ENCODE measurements around the gene GFRA3.

DNA sequence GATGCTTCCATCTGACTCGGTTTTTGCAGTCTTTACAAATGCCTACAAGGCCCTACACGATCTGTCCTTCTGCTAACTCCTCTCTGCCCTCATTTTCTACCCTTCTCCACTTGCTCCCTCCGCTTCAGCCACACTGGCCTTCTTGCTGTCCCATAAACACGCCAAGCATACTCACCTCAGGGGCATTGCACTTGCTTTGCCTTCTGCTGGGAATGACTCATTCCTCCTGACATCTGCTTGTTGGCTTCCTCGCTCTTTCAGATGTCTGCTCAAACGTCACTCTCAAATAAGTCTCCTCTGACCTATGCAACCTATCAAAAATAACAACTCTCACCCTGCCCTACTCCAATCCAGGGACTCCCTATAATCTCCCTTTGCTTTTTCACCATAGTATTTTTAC, 29.0 kb upstream of the GFRA3 start:
- TF ChIP-seq, protein P1, sequence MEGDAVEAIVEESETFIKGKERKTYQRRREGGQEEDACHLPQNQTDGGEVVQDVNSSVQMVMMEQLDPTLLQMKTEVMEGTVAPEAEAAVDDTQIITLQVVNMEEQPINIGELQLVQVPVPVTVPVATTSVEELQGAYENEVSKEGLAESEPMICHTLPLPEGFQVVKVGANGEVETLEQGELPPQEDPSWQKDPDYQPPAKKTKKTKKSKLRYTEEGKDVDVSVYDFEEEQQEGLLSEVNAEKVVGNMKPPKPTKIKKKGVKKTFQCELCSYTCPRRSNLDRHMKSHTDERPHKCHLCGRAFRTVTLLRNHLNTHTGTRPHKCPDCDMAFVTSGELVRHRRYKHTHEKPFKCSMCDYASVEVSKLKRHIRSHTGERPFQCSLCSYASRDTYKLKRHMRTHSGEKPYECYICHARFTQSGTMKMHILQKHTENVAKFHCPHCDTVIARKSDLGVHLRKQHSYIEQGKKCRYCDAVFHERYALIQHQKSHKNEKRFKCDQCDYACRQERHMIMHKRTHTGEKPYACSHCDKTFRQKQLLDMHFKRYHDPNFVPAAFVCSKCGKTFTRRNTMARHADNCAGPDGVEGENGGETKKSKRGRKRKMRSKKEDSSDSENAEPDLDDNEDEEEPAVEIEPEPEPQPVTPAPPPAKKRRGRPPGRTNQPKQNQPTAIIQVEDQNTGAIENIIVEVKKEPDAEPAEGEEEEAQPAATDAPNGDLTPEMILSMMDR (IDR thresholded peaks at IDR 0.05 in 8 of 11, conservative IDR thresholded peaks at IDR 0.05 in 3 of 11) = no peak
- no peak for TF ChIP-seq POLR2A (IDR thresholded peaks at IDR 0.05)

Data from spleen (tissue), 7 donors.